PFSK-1 (cell line): Measurements from ENCODE around the gene PCSK2.
A peak's percentile ranks its signal among the peaks of the same experiment; 100 is the strongest.

ENCODE experiments used
- POLR2AphosphoS5 ChIP-seq: IDR thresholded peaks from 2 replicates; pipeline ENCODE4 v1.6.1; 2012; ENCODE audit warnings: low read depth, mild to moderate bottlenecking, control low read depth, low read length, moderate library complexity
- TAF1 ChIP-seq: IDR thresholded peaks from 2 replicates; pipeline ENCODE4 v1.6.1; 2012; ENCODE audit warnings: low read length, control low read depth, borderline replicate concordance; ENCODE audit not compliant: insufficient read depth
- TF ChIP-seq, protein P1 (sequence below), 2 experiments: IDR thresholded peaks; 2 replicates each; pipeline versions ENCODE4 v1.6.1 to v1.8.0; 2011 to 2012; ENCODE audit warnings: low read depth in 2 of 2, low read length in 2 of 2, control low read depth in 1 of 2, inconsistent platforms in 1 of 2, mild to moderate bottlenecking in 1 of 2, moderate library complexity in 1 of 2; ENCODE audit not compliant: insufficient read depth in 1 of 2

DNA sequence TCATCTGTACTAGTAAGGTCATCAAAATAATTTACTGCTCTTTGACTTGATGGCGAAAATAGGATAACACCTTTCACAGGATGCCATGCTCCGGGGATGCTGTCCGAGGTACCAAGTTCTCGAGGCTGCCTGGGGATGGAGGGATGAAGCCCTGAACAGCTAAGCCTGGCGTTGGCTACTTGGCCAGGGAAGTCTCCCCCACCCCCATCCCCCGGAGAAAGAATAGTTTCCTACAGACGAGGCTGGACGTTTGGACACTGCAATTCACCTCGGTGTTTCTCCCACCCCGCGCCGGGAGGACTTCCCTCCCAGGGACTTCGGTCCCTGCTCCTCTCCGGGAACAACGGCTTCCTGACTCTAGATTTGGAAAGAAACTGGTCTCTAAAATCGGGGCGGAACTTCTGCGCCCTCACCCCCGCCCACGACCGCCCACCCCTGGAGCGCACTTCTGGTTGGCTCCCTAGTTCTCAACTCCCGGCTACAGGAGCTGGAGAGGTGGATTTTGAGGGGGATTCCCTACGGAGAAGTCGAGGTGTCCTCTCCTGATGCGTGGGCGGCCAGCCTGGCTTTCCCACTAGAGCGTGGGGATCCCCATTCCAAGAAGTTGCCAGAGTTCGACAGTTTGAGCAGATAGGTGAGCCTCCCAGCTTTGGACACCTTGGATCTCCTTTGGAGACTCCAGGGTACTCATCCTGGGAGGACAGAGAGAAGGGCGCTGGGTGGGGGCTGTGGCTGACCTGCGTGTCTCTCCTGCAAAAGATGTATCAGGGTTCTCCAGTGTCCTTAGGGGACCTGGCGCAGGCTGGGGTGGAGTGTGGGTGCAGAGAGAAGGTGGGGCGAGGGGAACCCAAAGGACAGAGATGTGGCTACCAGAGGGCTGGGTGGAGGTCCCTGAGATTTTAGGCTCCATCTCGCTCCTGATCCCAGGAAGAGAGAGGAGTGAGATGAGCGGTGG, 1.1 kb downstream of the PCSK2 start:
- TF ChIP-seq POLR2AphosphoS5, result no peak
- TF ChIP-seq TAF1, result no peak
- TF ChIP-seq, protein P1, sequence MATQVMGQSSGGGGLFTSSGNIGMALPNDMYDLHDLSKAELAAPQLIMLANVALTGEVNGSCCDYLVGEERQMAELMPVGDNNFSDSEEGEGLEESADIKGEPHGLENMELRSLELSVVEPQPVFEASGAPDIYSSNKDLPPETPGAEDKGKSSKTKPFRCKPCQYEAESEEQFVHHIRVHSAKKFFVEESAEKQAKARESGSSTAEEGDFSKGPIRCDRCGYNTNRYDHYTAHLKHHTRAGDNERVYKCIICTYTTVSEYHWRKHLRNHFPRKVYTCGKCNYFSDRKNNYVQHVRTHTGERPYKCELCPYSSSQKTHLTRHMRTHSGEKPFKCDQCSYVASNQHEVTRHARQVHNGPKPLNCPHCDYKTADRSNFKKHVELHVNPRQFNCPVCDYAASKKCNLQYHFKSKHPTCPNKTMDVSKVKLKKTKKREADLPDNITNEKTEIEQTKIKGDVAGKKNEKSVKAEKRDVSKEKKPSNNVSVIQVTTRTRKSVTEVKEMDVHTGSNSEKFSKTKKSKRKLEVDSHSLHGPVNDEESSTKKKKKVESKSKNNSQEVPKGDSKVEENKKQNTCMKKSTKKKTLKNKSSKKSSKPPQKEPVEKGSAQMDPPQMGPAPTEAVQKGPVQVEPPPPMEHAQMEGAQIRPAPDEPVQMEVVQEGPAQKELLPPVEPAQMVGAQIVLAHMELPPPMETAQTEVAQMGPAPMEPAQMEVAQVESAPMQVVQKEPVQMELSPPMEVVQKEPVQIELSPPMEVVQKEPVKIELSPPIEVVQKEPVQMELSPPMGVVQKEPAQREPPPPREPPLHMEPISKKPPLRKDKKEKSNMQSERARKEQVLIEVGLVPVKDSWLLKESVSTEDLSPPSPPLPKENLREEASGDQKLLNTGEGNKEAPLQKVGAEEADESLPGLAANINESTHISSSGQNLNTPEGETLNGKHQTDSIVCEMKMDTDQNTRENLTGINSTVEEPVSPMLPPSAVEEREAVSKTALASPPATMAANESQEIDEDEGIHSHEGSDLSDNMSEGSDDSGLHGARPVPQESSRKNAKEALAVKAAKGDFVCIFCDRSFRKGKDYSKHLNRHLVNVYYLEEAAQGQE (IDR thresholded peaks at IDR 0.05; ENCODE audit: insufficient read depth in 1 of 2, low read depth in 2 of 2, low read length in 2 of 2), result peak; percentile 55 to 88; a peak in 3 of 4 replicates
